K562 (cell line): Measurements from ENCODE around the gene ARID3B.

Experiments used
- CREB1 ChIP-seq, 2 experiments: sonication (generic) in 1 of 2; formaldehyde crosslinking in 1 of 2; IDR thresholded peaks; 2 replicates each; pipeline versions ENCODE4 v1.6.1 to v1.8.0; 2012 to 2022; ENCODE audit warnings: inconsistent platforms in 1 of 2, mild to moderate bottlenecking in 1 of 2, missing genetic modification reagents in 1 of 2, moderate library complexity in 1 of 2
- EP300 ChIP-seq: IDR thresholded peaks from 2 replicates; pipeline ENCODE4 v1.6.1; 2012; ENCODE audit warnings: low read length, improper control_type of control experiment
- REST ChIP-seq, 2 experiments: fragments of 450-650 bp; formaldehyde crosslinking in 1 of 2; IDR thresholded peaks; 2 replicates each; pipeline versions ENCODE4 v1.4.0 to v1.6.1; 2014 to 2020; ENCODE audit warnings: mild to moderate bottlenecking in 2 of 2, borderline replicate concordance in 1 of 2, low read depth in 1 of 2
- TBL1XR1 ChIP-seq, 2 experiments: IDR thresholded peaks; 2 replicates each; pipeline ENCODE4 v1.6.1; 2012; ENCODE audit warnings: improper control_type of control experiment in 2 of 2, low read length in 2 of 2, mild to moderate bottlenecking in 1 of 2
- THAP7 ChIP-seq: fragments of 250-450 bp; sonication (Bioruptor Pico); IDR thresholded peaks from 2 replicates; pipeline ENCODE4 v1.5.0; 2021
- TOE1 ChIP-seq, 2 experiments: fragments of 450-650 bp in 1 of 2; sonication (generic) in 1 of 2; formaldehyde crosslinking in 1 of 2; IDR thresholded peaks; 2 replicates each; pipeline versions ENCODE4 v1.7.1 to v1.8.0; 2016 to 2022; ENCODE audit warnings: borderline replicate concordance in 2 of 2, mild to moderate bottlenecking in 2 of 2, antibody characterized with exemption in 1 of 2, inconsistent platforms in 1 of 2, low read depth in 1 of 2, missing genetic modification reagents in 1 of 2, moderate library complexity in 1 of 2
- YBX1 ChIP-seq: fragments of 450-650 bp; IDR thresholded peaks from 2 replicates; pipeline ENCODE4 v1.7.1; 2016; ENCODE audit warnings: mild to moderate bottlenecking
- ZKSCAN1 ChIP-seq: fragments of 150-350 bp; IDR thresholded peaks from 2 replicates; pipeline ENCODE4 v1.6.1; 2016; ENCODE audit warnings: low read depth, low read length
- TF ChIP-seq, protein P1 (sequence below): sonication (generic); formaldehyde crosslinking; IDR thresholded peaks from 2 replicates; pipeline ENCODE4 v1.8.1; 2023; ENCODE audit warnings: mild to moderate bottlenecking, missing genetic modification reagents
- TF ChIP-seq, protein P2 (sequence below), 3 experiments: IDR thresholded peaks in 2 of 3; conservative IDR thresholded peaks in 1 of 3; 2 replicates each; pipeline ENCODE4 v1.5.1; 2011 to 2012; ENCODE audit warnings: low read length in 3 of 3, mild to moderate bottlenecking in 3 of 3, control low read depth in 2 of 3, improper control_type of control experiment in 1 of 3, inconsistent platforms in 1 of 3, low read depth in 1 of 3, mixed read lengths in 1 of 3, moderate library complexity in 1 of 3; ENCODE audit not compliant: insufficient read depth in 2 of 3
- TF ChIP-seq, protein P3 (sequence below): sonication (generic); formaldehyde crosslinking; IDR thresholded peaks from 2 replicates; pipeline ENCODE4 v1.8.0; 2023; ENCODE audit warnings: missing genetic modification reagents, mild to moderate bottlenecking, borderline replicate concordance

DNA sequence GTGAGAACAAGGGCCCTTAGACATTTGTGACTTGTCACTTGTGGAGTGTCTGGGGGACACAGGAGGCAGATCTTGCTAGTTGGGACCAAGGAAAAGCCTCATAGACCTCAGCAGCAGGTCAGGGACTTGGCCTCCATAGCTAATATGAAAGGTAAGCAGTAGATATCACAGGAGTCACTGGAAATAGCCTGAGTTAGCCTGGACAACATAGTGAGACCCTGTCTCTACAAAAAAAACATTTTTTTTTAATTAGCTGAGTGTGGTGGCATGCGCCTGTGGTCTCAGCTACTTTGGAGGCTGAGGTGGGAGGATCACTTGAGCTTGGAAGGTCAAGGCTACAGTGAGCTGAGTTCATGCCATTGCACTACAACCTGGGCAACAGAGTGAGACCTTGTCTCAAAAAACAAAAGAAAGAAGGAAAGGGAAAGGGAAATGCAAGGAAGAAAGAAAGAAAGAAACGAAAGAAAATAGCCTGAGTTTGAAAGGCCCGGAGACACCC, 37.5 kb downstream of the ARID3B start:
- TF ChIP-seq, protein P1, sequence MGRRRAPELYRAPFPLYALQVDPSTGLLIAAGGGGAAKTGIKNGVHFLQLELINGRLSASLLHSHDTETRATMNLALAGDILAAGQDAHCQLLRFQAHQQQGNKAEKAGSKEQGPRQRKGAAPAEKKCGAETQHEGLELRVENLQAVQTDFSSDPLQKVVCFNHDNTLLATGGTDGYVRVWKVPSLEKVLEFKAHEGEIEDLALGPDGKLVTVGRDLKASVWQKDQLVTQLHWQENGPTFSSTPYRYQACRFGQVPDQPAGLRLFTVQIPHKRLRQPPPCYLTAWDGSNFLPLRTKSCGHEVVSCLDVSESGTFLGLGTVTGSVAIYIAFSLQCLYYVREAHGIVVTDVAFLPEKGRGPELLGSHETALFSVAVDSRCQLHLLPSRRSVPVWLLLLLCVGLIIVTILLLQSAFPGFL: no peak
- TF ChIP-seq EP300: no peak
- TF ChIP-seq, protein P2, sequence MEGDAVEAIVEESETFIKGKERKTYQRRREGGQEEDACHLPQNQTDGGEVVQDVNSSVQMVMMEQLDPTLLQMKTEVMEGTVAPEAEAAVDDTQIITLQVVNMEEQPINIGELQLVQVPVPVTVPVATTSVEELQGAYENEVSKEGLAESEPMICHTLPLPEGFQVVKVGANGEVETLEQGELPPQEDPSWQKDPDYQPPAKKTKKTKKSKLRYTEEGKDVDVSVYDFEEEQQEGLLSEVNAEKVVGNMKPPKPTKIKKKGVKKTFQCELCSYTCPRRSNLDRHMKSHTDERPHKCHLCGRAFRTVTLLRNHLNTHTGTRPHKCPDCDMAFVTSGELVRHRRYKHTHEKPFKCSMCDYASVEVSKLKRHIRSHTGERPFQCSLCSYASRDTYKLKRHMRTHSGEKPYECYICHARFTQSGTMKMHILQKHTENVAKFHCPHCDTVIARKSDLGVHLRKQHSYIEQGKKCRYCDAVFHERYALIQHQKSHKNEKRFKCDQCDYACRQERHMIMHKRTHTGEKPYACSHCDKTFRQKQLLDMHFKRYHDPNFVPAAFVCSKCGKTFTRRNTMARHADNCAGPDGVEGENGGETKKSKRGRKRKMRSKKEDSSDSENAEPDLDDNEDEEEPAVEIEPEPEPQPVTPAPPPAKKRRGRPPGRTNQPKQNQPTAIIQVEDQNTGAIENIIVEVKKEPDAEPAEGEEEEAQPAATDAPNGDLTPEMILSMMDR (IDR thresholded peaks at IDR 0.05 in 2 of 3, conservative IDR thresholded peaks at IDR 0.05 in 1 of 3; ENCODE audit: insufficient read depth in 2 of 3, low read depth in 1 of 3, low read length in 3 of 3): no peak
- TF ChIP-seq ZKSCAN1: no peak
- TF ChIP-seq REST (IDR thresholded peaks at IDR 0.05; ENCODE audit: borderline replicate concordance): no peak
- TF ChIP-seq REST (CRISPR knock-in tag; IDR thresholded peaks at IDR 0.05; ENCODE audit: low read depth): no peak
- TF ChIP-seq YBX1: no peak
- no peak for TF ChIP-seq THAP7 (CRISPR knock-in tag)
- TF ChIP-seq CREB1 (IDR thresholded peaks at IDR 0.05): no peak
- TF ChIP-seq CREB1 (CRISPR knock-in tag; IDR thresholded peaks at IDR 0.05): no peak
- no peak for TF ChIP-seq TBL1XR1 (IDR thresholded peaks at IDR 0.05; ENCODE audit: low read length in 2 of 2)
- no peak for TF ChIP-seq TOE1 (IDR thresholded peaks at IDR 0.05; ENCODE audit: borderline replicate concordance)
- TF ChIP-seq TOE1 (CRISPR knock-in tag; IDR thresholded peaks at IDR 0.05; ENCODE audit: borderline replicate concordance, low read depth): no peak
- TF ChIP-seq, protein P3, sequence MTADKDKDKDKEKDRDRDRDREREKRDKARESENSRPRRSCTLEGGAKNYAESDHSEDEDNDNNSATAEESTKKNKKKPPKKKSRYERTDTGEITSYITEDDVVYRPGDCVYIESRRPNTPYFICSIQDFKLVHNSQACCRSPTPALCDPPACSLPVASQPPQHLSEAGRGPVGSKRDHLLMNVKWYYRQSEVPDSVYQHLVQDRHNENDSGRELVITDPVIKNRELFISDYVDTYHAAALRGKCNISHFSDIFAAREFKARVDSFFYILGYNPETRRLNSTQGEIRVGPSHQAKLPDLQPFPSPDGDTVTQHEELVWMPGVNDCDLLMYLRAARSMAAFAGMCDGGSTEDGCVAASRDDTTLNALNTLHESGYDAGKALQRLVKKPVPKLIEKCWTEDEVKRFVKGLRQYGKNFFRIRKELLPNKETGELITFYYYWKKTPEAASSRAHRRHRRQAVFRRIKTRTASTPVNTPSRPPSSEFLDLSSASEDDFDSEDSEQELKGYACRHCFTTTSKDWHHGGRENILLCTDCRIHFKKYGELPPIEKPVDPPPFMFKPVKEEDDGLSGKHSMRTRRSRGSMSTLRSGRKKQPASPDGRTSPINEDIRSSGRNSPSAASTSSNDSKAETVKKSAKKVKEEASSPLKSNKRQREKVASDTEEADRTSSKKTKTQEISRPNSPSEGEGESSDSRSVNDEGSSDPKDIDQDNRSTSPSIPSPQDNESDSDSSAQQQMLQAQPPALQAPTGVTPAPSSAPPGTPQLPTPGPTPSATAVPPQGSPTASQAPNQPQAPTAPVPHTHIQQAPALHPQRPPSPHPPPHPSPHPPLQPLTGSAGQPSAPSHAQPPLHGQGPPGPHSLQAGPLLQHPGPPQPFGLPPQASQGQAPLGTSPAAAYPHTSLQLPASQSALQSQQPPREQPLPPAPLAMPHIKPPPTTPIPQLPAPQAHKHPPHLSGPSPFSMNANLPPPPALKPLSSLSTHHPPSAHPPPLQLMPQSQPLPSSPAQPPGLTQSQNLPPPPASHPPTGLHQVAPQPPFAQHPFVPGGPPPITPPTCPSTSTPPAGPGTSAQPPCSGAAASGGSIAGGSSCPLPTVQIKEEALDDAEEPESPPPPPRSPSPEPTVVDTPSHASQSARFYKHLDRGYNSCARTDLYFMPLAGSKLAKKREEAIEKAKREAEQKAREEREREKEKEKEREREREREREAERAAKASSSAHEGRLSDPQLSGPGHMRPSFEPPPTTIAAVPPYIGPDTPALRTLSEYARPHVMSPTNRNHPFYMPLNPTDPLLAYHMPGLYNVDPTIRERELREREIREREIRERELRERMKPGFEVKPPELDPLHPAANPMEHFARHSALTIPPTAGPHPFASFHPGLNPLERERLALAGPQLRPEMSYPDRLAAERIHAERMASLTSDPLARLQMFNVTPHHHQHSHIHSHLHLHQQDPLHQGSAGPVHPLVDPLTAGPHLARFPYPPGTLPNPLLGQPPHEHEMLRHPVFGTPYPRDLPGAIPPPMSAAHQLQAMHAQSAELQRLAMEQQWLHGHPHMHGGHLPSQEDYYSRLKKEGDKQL (CRISPR knock-in tag): no peak
